H54 (cell line): ENCODE data around the gene MMP25.
"Not testable (repeated sequence)": the region's sequence is repeated elsewhere in the genome, so short reads cannot be mapped to it uniquely, and the experiment has no call there.

Source experiments
- DNase-seq: peaks from one replicate; pipeline ENCODE4 v3.0.0; 2011; ENCODE audit warnings: low spot score, mixed read lengths; ENCODE audit not compliant: insufficient read length
- FAIRE-seq: peaks from 3 replicates; lab custom pipeline; 2011; peaks lifted over from hg19 to GRCh38; lab: Jason Lieb, UNC
- POLR2A ChIP-seq: IDR thresholded peaks from 2 replicates; pipeline ENCODE4 v1.6.1; 2011; ENCODE audit warnings: low read depth, mild to moderate bottlenecking, low read length

The MMP25 gene

DNA sequence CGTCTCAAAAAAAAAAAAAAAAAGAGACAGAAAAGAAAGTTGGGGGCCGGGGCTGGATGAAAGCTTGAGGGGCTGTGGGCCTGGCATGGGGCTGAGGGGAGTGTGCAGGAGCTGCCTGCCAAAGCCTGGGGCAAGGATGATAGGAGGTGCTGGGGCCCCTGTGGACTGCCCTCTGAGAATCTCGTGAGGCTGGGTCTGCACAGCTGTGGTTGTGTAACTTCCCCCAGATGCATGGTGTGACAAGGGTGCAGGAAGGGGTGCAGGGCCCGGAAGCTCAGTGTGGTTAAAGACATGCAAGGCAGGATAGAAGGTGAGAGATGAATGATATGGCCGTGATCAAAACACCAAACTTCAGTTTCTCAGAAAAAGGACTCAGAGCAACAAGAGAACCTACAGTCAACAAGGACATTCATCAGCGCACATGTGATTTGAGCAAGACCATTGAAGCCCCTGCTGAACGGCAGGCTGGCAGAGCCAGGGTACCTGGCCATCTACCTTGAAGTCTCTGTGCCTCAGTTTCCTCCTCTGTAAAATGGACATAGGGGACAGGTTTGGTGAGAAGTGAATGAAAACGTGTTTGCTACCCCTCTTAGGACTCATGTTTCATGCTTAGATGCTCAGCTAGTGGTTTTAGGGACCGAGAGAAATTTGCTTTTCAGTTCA, 28.6 kb downstream of the MMP25 start:
- FAIRE-seq (no peak), DNase-seq (no peak)
- no peak for TF ChIP-seq POLR2A

DNA sequence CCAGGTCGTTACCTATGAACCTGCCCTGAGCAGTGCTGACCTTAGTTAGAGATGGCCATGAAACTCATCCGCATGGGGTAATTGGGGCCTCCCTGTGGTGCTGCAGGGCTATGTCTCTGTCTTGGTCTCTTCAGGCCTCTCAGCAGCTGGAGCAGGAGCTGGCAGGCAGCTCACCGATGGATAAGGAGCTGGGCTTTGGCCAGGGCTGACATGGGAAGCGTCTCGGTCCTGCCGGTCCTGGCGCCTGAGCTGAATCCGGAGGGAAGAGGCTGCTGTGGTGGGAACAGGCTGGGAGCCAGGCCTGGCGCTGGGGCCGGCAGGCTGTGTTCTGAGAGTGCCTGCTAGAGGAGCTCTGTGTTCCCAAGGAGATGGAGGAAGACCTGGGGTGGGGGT, 29.2 kb downstream of the MMP25 start:
- DNase-seq (no peak), FAIRE-seq (no peak)
- TF ChIP-seq POLR2A: no peak

DNA sequence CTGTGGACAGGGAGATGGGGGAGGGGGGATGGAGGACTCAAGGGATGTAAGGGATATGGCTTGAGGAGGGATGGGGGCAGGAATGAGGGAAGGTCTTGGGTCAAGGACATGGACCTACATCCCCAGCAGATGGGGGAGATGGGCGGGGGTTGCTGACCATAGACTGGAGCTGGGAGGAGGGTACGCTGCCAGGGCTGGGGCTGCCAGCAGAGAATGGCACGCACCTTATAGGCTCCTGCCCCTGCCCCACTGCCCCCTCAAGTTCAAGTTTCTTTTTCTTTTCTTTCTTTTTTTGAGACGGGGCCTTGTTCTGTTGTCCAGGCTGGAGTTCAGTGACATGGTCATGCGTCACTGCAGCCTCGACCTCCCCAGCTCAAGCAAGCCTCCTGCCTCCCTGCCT, 29.6 kb downstream of the MMP25 start:
- not testable (repeated sequence) for FAIRE-seq, DNase-seq

DNA sequence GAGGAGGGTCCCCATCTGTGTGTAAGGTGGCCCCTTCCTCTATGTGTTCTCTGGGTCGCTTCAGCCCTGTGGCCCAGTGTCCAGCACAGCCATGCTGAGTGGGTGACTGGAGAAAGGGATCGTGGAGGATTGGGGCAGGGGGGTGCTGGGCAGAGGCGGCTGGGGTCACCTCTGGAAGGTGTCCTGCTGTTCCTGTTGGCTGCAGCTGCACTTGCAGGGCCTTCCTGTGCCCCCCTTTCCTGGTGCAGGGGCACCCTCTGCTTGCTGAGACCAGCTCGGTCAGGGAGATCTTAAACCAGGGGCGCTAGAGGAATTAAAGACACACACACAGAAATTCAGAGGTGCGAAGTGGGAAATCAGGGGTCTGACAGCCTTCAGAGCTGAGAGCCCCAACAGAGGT, 30.2 kb downstream of the MMP25 start:
- FAIRE-seq (no peak), DNase-seq (no peak)
- TF ChIP-seq POLR2A: no peak

GRCh38 chr16:3080024-3080423, 33.7 kb downstream of the MMP25 start:
- DNase-seq: no peak
- no peak for TF ChIP-seq POLR2A
- FAIRE-seq: no peak

DNA sequence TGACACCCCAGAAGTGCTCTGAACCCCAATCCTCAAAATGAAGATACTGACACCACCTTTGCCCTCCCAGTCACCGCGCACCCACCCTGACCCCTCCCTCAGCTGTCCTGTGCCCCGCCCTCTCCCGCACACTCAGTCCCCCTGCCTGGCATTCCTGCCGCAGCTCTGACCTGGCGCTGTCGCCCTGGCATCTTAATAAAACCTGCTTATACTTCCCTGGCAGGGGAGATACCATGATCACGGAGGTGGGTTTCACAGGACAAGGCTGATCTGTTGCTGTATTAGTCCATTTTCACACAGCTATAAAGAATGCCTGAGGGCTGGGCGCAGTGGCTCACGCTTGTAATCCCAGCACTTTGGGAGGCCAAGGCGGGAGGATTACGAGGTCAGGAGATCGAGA, 35.6 kb downstream of the MMP25 start:
- not testable (repeated sequence) for FAIRE-seq, DNase-seq

GRCh38 chr16:3083408-3083807, 37.0 kb downstream of the MMP25 start:
- not testable (repeated sequence) for FAIRE-seq, DNase-seq

- no peak for FAIRE-seq
- no peak for DNase-seq
- no peak for TF ChIP-seq POLR2A
Observed at GRCh38 chr16:3084491-3084890, 38.1 kb downstream of the MMP25 start.

DNA sequence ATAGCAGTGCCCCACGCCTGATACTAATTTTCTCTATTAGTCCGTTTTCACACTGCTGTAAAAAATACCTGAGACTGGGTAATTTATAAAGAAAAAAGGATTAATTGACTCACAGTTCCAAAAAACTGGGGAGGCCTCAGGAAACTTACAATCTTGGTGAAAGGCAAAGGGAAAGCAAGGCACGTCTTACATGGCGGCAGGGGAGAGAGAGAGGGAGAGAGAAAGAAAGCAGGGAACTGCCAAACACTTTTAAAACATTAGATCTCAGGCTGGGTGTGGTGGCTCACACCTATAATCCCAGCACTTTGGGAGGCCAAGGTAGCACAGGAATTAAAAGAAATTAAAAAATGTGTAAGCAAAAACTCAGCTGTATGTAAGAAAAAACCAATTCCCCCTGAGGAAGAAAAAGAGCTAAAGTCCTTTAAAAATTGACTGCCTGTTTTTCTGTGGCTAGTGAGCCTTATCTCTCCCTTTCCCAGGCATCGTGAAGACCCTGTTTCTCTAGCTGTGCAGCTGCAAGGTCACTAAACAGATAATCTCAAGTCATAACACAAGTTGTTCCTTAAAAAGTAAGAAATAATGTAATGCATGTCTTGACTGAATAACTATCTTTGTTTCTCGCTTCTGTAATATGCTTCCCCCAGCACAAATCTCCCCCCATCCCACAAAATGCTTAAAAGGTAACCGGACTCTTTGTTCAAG, 38.8 kb downstream of the MMP25 start:
- DNase-seq: no peak

GRCh38 chr16:3085868-3086595, 39.7 kb downstream of the MMP25 start:
- no peak for FAIRE-seq
- TF ChIP-seq POLR2A: no peak
- DNase-seq: no peak

More for the DNA sequence above, 38.8 kb downstream of the MMP25 start:
- no peak for FAIRE-seq
- TF ChIP-seq POLR2A: no peak

DNA sequence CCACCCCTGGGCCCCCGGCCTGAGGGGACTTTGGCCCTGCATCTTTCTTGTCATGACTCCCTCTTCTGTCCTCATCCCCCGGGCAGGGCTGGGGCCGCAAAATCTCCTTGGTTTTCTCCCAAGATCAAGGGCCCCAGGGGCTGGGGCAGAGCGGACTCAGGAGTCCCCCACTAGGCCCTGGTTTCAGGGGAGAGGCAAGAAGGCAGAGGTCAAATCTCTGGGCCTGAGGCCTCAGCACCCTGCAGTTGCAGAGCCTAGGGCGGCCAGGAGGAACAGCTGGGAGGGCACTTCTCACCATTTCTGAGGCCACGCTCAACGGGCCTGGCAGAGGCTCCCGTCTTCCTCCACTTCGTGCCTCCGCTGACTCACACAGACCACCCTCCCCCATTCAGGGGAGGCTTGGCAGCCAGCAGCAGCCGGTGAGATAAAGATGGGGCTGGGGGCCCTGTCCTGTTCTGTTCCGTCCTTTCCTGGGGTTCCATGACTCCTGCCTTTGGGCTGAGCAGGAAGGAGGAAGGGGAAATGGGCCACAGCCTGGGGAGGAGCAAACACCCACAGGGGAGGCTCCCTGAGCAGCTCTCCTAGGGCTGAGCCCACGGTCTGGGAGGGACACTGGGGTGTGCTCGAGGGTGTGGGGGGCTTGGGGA, 40.4 kb downstream of the MMP25 start:
- DNase-seq: no peak
- no peak for TF ChIP-seq POLR2A
- FAIRE-seq: no peak

- no peak for TF ChIP-seq POLR2A
- FAIRE-seq (no peak), DNase-seq (no peak)
Observed at GRCh38 chr16:3087243-3088235, 41.2 kb downstream of the MMP25 start.

- no peak for DNase-seq
- no peak for FAIRE-seq
- TF ChIP-seq POLR2A: no peak
Observed at GRCh38 chr16:3088450-3088849, 42.1 kb downstream of the MMP25 start.
